Breast epithelium (tissue), 4 donors: ENCODE measurements around the gene BOLA2B. TPM values are rescaled to one million over a fixed set of nuclear protein-coding genes. Genes with fewer than 3 reads are reported as not detected.

Experiments
- DNase-seq, 2 donors: peaks; one replicate each; pipeline ENCODE4 v3.0.0-alpha.2; 2019; ENCODE audit warnings: low spot score in 2 of 2
- H3K27ac ChIP-seq, 2 donors: fragments of 200-600 bp; sonication (generic) in 1 of 2; one replicate each; pipeline ENCODE4 v1.5.1; 2016 to 2019; ENCODE audit warnings: mild to moderate bottlenecking in 1 of 2
- H3K27me3 ChIP-seq, 2 donors: fragments of 200-600 bp; sonication (generic) in 1 of 2; one replicate each; pipeline versions ENCODE4 v1.5.1 to v1.6.0; 2017 to 2019; ENCODE audit warnings: control low read depth in 1 of 2, mild to moderate bottlenecking in 1 of 2
- H3K36me3 ChIP-seq: fragments of 200-600 bp; one replicate; pipeline ENCODE4 v1.5.1; 2019
- H3K4me1 ChIP-seq, 2 donors: fragments of 200-600 bp; sonication (generic); one replicate each; pipeline ENCODE4 v1.5.1; 2016 to 2019; ENCODE audit warnings: control low read depth in 1 of 2
- H3K4me3 ChIP-seq, 3 donors: fragments of 200-600 bp; sonication (generic); 1 replicate in 2 of 3; 2 replicates in 1 of 3; pipeline ENCODE4 v1.5.1; 2016 to 2019; ENCODE audit warnings: mild to moderate bottlenecking in 3 of 3, moderate library complexity in 2 of 3
- H3K9me3 ChIP-seq, 2 donors: fragments of 200-600 bp; sonication (generic) in 1 of 2; one replicate each; pipeline ENCODE4 v1.5.1; 2016 to 2019; ENCODE audit warnings: control low read depth in 1 of 2
- CTCF ChIP-seq, 3 donors: fragments of 450-650 bp; IDR thresholded peaks; one replicate each; pipeline ENCODE4 v1.5.1; 2016 to 2017; ENCODE audit warnings: antibody characterized with exemption in 3 of 3, mild to moderate bottlenecking in 3 of 3, moderate library complexity in 3 of 3
- POLR2A ChIP-seq: fragments of 450-650 bp; IDR thresholded peaks from one replicate; pipeline ENCODE4 v1.6.1; 2016; ENCODE audit warnings: antibody characterized with exemption, mild to moderate bottlenecking, moderate library complexity
- POLR2AphosphoS5 ChIP-seq, 3 donors: sonication (generic); formaldehyde crosslinking; IDR thresholded peaks; one replicate each; pipeline ENCODE4 v1.6.1; 2017; ENCODE audit warnings: antibody characterized with exemption in 3 of 3
- intact Hi-C: fragments of 100-400 bp; cut with DNase I; formaldehyde crosslinking; loops from one replicate; pipeline ENCODE4 v1.15.1; 2023; ENCODE audit warnings: low total_unique reads
- total RNA-seq, 3 donors: library from RNA; depleted of rRNA; stranded (reverse); fragments of >200 nt; gene quantifications; one replicate each; pipeline ENCODE4 v1.1.0, GENCODE V29; 2016

BOLA2B gene
- total RNA-seq, 3 donors from 2014 or later, result 125 to 267 (median 258) TPM

- DNase-seq, result no peak
- intact Hi-C loops, result no loop called here
- H3K4me1 ChIP-seq, result no peaks in the 10 kb centered on the region
- no peak overlapping the region for H3K4me3 ChIP-seq
- no peaks in the 10 kb centered on the region for H3K27me3 ChIP-seq
- H3K36me3 ChIP-seq, result no peaks in the 10 kb centered on the region
- TF ChIP-seq POLR2AphosphoS5 (IDR thresholded peaks at IDR 0.05), result no peak
- TF ChIP-seq POLR2A, result no peak
- TF ChIP-seq CTCF (IDR thresholded peaks at IDR 0.05), result no peak
- no peak overlapping the region for H3K27ac ChIP-seq
- H3K9me3 ChIP-seq, result peaks cover 4% of the 10 kb centered on the region in 2 donors
Observed at GRCh38 chr16:30144017-30144416, 49.4 kb downstream of the BOLA2B start.

GRCh38 chr16:30143347-30143702 is 50.1 kb downstream of the BOLA2B start:
- intact Hi-C loops, result no loop called here
- H3K4me3 ChIP-seq, result no peak overlapping the region
- DNase-seq, result no peak
- no peaks in the 10 kb centered on the region for H3K4me1 ChIP-seq
- no peak overlapping the region for H3K27ac ChIP-seq
- H3K9me3 ChIP-seq, result no peaks in the 10 kb centered on the region
- no peaks in the 10 kb centered on the region for H3K27me3 ChIP-seq
- TF ChIP-seq POLR2A (no peak), POLR2AphosphoS5 (IDR thresholded peaks at IDR 0.05) (no peak), CTCF (IDR thresholded peaks at IDR 0.05) (no peak)
- H3K36me3 ChIP-seq, result no peaks in the 10 kb centered on the region

Other genes starting within 250 kb of the BOLA2B start
- 100 to 1,000 TPM; 111 to 135 (median 128) TPM for gene TMEM219, start 231.6 kb downstream of the BOLA2B start, total RNA-seq
- 10 to 100 TPM; 31.8 to 51.1 (median 37.3) TPM for gene TAOK2, start 219.8 kb downstream of the BOLA2B start, total RNA-seq
- gene HIRIP3, start 198.0 kb downstream of the BOLA2B start, total RNA-seq, result 10 to 100 TPM; 10.5 to 18.2 (median 15.5) TPM
- gene INO80E, start 197.4 kb downstream of the BOLA2B start, total RNA-seq, result 10 to 100 TPM; 31.8 to 39.7 (median 38.6) TPM
- 1 to 10 TPM in 2 of 3 donors, under 1 TPM in 1; 0.48 to 4.5 (median 2.3) TPM for gene DOC2A, start 182.6 kb downstream of the BOLA2B start, total RNA-seq
- not detected for gene C16orf92, start 170.5 kb downstream of the BOLA2B start, total RNA-seq
- gene TLCD3B, start 162.4 kb downstream of the BOLA2B start, total RNA-seq, result under 1 TPM in 1 of 3 donors, not detected in 2; 0.29 TPM
- gene ALDOA, start 127.9 kb downstream of the BOLA2B start, total RNA-seq, result 100 to 1,000 TPM; 479 to 672 (median 540) TPM
- gene PPP4C, start 117.7 kb downstream of the BOLA2B start, total RNA-seq, result 10 to 100 TPM; 47.7 to 55.1 (median 51.7) TPM
- under 1 TPM; 0.73 to 0.98 (median 0.80) TPM for gene TBX6, start 101.7 kb downstream of the BOLA2B start, total RNA-seq
- 100 to 1,000 TPM; 106 to 143 (median 114) TPM for gene YPEL3, start 97.5 kb downstream of the BOLA2B start, total RNA-seq
- gene GDPD3, start 80.1 kb downstream of the BOLA2B start, total RNA-seq, result 1 to 10 TPM; 1.6 to 7.3 (median 2.0) TPM
- 10 to 100 TPM; 46.5 to 82.1 (median 67.5) TPM for gene MAPK3, start 70.4 kb downstream of the BOLA2B start, total RNA-seq
- gene CORO1A, start 10.1 kb downstream of the BOLA2B start, total RNA-seq, result 10 to 100 TPM; 24.4 to 30.9 (median 24.9) TPM
- 10 to 100 TPM; 27.4 to 59.0 (median 34.7) TPM for gene SLX1A, start 209 bp upstream of the BOLA2B start, total RNA-seq
- 10 to 100 TPM; 12.3 to 27.0 (median 15.7) TPM for gene SULT1A3, start 5.6 kb upstream of the BOLA2B start, total RNA-seq
- gene NPIPB13, start 54.8 kb upstream of the BOLA2B start, total RNA-seq, result 10 to 100 TPM in 2 of 3 donors, 1 to 10 TPM in 1; 5.9 to 14.0 (median 10.2) TPM
- gene CD2BP2, start 161.6 kb upstream of the BOLA2B start, total RNA-seq, result 10 to 100 TPM; 26.2 to 47.2 (median 38.3) TPM
- 10 to 100 TPM; 19.0 to 22.2 (median 21.0) TPM for gene TBC1D10B, start 176.8 kb upstream of the BOLA2B start, total RNA-seq
- gene MYL11, start 181.1 kb upstream of the BOLA2B start, total RNA-seq, result not detected
- 1 to 10 TPM; 1.3 to 4.6 (median 2.7) TPM for gene SEPTIN1, start 188.9 kb upstream of the BOLA2B start, total RNA-seq
- 1 to 10 TPM; 4.8 to 9.5 (median 6.2) TPM for gene ZNF48, start 201.8 kb upstream of the BOLA2B start, total RNA-seq
- gene ZNF771, start 213.9 kb upstream of the BOLA2B start, total RNA-seq, result 10 to 100 TPM; 21.1 to 29.2 (median 22.2) TPM
- gene DCTPP1, start 236.4 kb upstream of the BOLA2B start, total RNA-seq, result 10 to 100 TPM; 11.2 to 25.6 (median 20.1) TPM